Adipose tissue (tissue), 3 donors: ENCODE measurements around the gene CNTFR. TPM values are rescaled to one million over a fixed set of nuclear protein-coding genes. Genes with fewer than 3 reads are reported as not detected.

Source experiments
- H3K27ac ChIP-seq: one replicate; pipeline ENCODE4 v1.5.1; 2013; ENCODE audit warnings: low read depth, low read length
- WGBS, 3 donors: extraction: QIAGEN DNeasy Blood & Tissue Kit; methylation state at CpG; one replicate each; pipeline ENCODE4 v1.1.7; 2013; 5-methylcytosine and 5-hydroxymethylcytosine counted together
- polyA plus RNA-seq, 3 donors: library from polyadenylated mRNA; stranded (reverse); fragments of 200-250 nt; gene quantifications; one replicate each; pipeline ENCODE4 v1.2.3, GENCODE V29; 2013
- donor health status: healthy with polysubstance abuse.
- donor health status: Bipolar disorder and iron deficiency.
- donor health status: healthy.

CNTFR gene
- polyA plus RNA-seq, 3 donors: 18.9 to 174 (median 82.9) TPM

DNA sequence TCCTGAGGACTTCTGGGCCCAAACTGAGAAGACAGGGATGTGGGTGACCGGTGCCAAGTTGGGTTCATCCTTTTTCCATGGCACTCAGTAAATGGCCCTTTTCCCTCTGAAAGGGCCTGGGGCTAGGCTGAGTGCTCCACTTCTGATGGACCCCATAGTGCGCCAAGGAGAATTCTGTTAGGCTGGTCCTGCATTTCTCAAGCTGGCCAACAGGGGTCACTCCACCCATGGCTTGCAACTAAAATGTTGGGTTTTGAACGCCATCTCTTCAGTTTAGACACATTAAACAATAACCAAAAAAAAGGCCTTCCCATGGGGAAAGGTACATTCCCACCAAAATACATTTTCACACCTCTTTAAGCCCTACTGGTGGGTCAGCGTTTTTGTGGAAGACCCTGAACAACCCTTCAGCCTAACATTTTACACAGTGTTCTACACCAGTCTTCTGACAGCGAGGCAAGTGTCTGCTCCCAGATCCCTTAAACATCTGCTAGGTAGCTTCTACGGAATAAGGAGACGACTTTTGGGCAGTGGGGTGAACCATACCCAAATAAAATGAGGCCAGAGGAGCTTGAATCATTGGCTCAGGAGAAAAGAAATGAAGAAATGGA, 27.3 kb downstream of the CNTFR start:
- no peak overlapping the region for H3K27ac ChIP-seq
- WGBS, 3 donors: 84 to 90% (median 85%) methylated on average over 7 of the region's 7 CpGs

DNA sequence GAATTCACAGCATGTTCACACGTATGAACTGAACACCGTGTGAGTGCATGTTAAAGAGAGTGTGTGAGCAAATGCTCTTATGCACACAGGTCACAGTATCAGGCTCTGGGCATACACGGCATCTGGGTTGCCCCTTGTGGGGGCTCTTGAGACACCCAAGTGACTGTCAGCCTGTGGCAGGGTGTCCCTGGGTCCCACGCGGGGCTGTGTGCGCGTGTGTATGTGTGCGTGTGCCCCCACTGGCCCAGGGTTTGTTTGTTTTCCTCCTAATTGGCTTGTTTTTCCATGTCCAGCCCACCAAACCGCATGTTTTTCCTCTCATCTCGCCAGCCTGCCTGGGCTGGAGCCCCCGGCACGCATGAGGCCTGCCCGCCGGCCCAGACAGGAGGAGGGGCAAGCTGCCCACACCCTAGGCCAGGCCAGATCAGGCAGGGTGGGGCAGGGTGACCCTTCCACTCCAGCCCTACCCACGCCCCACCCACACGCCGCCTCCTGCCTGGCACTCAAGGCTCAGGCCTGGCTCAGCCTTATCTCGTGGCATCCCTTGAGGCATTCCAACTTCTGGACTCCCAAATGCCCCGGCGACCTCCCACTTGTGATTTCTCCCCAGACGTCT, 28.8 kb downstream of the CNTFR start:
- no peak overlapping the region for H3K27ac ChIP-seq
- WGBS, 3 donors: 62 to 77% (median 65%) methylated on average over 18 to 21 of the region's 21 CpGs

DNA sequence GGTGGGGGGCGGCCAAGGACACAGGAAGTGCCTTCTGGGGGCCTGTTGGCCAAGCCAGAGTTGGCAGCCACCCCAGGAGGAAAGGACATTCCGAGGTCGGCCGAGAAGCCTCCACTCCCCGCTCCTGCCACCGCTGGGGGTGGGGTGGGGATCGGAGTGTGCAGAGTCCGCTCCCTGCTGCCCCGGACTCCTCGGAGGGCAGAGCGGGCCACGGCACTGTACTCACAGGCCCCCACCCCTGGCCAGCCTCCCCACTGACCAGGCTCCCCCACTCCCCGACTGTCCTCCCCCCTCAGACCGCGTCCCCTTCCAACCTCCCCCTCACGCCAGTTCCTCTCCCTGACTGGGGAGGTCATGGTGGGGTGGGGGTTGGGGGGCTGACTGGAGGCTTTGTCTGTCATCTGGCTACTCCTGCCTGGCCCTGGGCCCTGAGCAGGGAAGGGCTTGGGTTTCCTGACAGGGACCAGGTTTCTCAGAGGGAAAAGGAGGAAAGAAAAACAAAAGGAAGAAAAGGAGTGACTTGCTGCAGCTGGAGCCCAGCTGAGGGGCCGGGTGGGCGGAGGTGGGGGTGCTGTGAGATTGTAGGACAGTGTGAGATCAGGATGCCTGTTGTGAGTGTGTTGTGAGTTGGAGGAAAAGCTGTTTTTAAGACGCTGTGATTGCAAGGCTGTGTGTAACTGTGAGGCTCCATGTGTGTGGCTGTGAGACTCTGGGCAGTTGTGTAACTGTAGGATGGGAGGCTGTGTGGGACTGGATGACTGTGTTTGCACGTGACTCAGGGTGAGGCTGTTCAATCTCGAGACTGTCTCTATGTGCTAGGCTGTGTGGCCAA, 29.7 kb downstream of the CNTFR start:
- H3K27ac ChIP-seq: no peak overlapping the region
- WGBS, 3 donors: 9 to 17% (median 15%) methylated on average over 19 to 21 of the region's 21 CpGs

DNA sequence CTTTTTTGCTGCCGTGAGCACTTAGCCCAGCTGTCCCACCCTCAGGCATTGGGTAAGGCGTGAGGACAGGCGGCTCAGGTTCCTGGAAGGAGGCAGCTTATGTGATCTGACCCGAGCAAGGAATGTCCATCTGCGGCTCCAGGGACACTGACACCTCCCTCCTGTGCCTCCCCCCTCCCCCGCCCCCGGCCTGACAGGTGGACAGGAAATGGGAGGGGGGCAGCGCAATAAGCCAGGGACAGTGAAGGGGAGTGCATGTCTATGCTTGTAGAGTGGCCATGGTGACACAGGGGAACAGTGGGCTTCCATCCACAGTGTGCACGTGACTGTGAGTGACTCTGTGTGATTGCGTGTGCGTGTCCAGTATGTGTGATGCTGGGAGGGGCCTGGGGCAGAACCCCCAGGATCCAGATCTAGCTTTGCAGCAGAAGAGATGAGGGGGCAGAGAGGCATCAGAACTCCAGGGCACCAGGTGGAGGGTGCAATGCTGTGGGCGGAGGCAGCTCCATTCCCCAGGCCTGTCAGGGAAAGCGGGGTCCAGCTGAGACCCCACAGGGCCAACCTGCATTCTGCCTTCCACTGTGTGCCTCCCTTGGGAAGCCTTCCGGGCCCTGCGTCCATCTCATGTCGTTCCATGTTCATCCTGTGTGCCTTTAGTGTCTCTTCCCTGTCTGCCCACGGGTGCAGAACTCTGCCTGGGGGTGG, 30.5 kb downstream of the CNTFR start:
- H3K27ac ChIP-seq: no peak overlapping the region
- 48 to 54% (median 48%) methylated on average over 15 to 17 of the region's 17 CpGs for WGBS, 3 donors

DNA sequence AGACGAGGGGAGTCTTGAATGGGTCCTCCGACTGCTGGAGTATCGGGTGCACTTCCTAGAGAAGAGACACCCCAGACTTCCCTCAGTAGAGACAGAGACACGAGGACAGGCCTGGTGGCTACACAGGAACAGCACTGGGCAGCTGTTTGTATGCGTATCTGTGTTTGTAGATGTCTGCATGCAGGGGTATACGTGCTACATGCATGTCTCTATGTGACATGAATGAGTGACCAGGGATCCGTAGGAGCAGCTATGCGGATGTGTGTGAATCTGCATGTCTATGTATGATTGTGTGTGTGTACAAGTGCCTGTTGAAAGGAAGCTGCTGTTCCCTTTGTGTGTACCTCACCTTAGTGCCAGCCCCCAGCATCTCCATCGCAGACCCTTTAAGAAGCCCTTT, 31.2 kb downstream of the CNTFR start:
- 84 to 88% (median 86%) methylated on average over 9 of the region's 9 CpGs for WGBS, 3 donors
- H3K27ac ChIP-seq: no peak overlapping the region

DNA sequence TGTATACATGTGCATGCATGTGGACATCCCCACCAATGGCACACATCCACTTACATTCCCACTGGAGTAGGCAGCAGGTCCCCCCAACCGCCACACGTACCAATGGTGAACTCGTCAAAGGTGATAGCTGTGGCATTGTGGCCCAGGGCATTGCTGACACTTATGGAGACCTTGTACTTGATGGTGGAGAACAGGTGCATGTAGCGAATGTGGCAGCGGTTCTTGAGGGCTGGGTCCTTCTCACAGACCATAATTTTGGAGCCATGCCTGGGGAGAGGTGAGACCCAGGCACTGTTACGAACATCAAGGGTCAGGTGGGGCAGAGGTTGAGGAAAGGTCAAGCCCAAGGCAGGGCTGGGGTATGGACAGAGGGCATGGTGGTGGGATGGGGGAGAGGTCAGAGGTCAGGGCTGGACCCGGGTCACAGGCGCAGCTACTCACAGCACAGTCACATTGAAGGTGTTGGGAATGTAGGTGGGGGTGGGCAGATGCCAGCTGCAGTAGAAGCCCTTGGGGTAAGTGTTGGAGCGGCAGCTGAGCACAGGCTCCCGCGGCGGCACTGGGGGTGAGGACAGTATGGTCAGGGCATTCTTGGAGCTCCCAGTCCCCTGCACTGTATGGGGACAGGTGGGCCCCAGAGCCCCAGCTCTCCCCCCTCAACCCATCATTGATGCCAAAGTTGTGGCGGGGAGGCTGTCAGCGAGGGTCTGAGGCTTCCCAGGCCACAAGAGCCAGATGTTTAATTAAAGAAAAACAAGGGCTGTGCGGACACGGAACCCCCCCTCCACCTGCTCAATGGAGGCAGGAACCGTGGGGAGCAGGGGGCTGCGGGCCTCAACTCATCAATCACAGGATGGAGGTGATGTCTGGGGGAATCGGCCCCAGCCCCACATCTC, 31.9 kb downstream of the CNTFR start:
- 74 to 78% (median 77%) methylated on average over 19 of the region's 19 CpGs for WGBS, 3 donors
- H3K27ac ChIP-seq: no peak overlapping the region

DNA sequence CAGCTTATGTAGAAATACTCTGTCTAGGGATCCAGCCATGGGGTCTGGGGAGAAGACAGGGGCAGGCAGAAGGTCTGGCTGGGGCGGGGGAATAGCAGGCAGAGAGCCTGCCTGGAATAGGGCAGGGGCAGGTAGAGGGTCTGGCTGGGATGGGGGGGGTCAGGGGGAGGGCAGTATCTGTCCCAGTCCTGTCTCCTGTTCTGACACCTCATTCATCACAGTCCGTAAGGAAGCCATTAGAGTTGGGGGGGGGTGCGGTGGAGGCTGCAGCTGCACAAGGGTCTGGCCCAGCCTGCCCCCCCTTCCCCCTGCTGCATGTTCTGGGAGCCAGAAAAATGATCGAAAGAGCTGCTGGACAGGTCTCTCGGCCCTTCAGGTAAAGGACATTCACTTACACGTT, 32.6 kb downstream of the CNTFR start:
- 55 to 83% (median 74%) methylated on average over 6 of the region's 6 CpGs for WGBS, 3 donors
- H3K27ac ChIP-seq: no peak overlapping the region

DNA sequence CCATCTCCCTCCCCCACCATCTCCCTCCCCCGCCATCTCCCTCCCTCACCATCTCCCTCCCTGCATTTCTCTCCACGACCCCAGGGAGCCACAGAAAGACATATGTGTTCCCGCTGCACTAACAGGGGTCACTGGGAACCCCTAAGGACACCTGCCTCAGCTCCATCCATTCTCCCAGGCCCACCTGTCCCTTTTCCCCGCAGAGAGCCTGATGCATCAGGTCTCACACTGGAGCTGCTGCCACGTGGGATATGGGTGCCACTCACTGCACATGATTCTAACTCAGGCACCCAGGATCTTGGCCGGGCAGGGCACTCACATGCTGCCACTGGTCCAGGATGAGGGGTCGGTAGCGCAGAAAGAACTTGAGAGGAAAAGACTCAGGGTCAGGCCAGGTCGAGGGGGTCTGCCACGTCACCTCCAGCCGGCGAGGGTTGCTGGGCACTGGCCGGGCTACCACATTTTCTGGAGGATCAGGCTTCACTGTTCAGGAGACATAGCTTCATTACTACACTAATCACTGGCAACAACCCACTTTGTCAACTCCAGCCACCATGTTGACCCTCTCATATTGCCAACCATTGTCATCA, 33.5 kb downstream of the CNTFR start:
- no peak overlapping the region for H3K27ac ChIP-seq
- WGBS, 3 donors: 84 to 89% (median 88%) methylated on average over 12 to 13 of the region's 13 CpGs

DNA sequence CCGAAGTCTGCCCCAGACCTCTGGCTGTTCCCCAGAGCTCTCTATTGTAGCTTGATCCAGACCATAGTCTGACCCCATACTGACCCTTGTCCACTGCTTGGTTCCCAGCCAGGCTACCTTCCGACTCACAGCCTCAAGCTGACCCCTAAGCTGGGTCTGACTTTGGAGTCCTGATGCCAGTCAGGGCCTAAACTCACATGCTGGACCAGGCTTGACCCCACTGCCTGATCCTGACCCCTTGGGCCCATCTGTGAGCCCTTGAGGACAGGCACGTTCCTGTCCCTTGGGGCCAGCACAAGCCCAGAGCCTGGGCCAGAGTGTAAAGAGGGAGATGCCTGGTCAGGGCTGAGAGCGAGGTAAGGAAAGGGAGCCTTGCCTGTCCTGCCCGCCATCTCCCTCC, 34.0 kb downstream of the CNTFR start:
- 71 to 81% (median 75%) methylated on average over 5 of the region's 5 CpGs for WGBS, 3 donors

DNA sequence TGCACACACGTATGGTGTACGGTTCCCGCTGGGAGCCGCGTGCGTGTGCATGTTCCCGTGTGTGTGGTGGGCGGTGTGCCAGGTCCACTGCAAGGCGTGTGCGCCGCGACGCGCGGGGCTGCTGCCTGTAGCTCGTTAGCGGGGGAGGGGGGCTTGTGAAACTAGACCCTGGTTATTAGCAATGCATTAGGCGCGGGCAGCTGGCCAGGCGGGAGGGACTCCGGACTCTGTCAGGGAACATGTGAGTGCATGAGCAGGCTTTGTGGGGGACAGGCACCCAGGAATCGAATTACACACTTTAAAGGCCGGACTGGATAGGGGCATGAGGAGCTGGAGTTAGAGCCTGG, 34.5 kb downstream of the CNTFR start:
- 35 to 72% (median 66%) methylated on average over 23 of the region's 23 CpGs for whole genome bisulfite sequencing, 3 donors
- no peak overlapping the region for H3K27ac ChIP-seq

More for the DNA sequence above, 34.0 kb downstream of the CNTFR start:
- H3K27ac ChIP-seq: no peak overlapping the region

DNA sequence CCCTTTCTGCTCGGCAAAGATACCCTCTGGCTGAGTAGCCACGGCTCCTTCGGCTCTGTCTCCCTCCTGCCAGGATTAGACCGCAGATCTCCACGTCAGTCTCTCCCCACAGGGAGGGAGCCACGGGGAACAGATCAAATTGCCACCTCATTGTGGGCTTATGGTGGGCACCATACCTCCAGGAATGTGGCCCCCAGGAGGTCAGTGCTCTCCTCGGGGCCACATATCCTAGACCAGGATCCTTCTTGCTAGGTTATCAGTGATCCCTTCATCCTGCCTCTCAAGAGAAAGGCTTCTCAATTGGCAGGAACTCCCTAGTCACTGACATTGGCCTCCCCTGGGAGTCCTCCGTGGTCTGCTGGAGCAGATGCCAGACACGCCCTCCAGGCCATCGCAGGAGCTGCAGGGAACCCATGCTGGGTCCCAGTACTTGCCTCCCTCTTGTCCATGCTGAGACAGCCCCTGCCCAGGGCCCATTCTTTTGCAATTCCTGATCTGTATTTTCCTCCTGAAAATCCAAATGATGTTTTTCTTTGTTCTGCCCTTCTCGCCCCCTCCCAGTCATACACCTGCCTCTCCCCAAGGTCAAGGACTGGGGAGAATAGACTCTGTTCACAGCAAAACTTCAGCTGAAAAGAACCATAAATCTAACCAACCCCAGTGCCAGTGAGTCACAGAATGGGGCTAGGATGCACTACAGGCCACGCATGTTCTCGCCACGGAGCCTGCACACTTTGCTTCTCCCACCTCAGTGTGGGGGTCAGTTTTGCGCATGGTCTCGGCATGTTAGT, 35.1 kb downstream of the CNTFR start:
- WGBS, 3 donors: 63 to 75% (median 74%) methylated on average over 16 of the region's 16 CpGs
- H3K27ac ChIP-seq: no peak overlapping the region

DNA sequence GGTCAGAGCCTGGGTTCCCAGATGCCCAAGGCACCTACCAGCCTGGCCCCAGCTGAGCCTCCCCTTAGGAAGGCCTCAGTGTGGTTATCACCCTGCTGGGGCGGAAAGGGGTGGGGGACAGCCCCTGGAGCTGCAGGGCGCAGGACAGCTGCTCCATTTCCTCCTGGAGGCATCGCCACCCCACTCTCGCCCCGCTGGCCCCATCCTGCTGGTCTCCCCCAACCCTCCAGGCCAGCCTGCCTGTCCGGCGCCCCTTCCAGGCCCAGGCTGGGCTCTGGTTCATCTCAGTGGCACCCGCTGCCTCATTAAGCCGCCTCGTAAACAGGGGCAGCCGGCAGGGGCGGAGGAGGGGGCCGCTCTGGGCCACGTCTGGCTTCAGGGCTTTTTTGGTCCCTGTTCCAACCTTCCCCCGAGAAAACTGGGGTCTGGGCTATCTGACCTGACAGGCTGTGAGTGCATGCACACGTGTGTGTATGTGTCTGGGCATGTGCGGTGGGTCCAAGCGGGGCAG, 36.0 kb downstream of the CNTFR start:
- 82 to 87% (median 86%) methylated on average over 18 of the region's 18 CpGs for WGBS, 3 donors
- no peak overlapping the region for H3K27ac ChIP-seq

DNA sequence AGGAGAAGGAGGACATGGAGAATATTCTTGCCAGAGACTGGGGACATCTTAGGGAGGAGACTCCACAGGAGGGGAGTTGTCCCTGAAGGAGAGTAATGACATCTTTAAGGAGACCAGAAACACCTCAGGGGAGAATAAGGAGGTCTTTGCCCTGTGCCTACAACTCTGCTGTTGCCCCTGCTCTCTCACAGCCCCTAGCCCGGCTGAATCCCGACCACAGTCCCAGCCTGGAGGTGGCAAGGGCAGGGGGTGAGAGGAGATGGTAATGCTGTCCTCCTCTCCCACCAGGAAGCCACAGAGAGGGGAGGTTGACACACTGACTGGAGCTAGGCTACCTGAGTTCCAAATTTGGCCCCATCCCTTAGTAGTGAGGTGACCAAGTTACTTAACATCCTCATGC, 36.5 kb downstream of the CNTFR start:
- WGBS, 3 donors: 89 to 100% (median 95%) methylated on average over 2 of the region's 2 CpGs
- no peak overlapping the region for H3K27ac ChIP-seq

DNA sequence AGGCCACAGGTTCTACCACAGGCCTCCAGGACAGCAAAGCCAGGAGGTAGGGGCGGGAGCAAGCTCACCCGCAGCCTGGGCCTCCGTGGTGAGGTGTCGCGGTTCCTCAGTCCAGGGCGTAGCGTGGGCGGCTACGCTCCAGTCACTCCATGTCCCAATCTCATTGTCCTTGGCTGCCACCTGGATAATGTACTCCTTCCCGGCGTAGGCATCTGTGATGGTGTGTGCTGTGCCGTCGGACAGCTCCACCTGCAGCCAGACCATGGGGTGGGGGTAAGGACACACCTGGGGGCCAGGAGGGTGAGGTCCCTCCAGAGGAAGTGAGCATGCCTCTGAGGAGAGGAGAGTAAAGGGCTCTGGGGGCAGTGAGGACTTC, 36.9 kb downstream of the CNTFR start:
- WGBS, 3 donors: 85 to 90% (median 90%) methylated on average over 13 of the region's 13 CpGs
- no peak overlapping the region for H3K27ac ChIP-seq

DNA sequence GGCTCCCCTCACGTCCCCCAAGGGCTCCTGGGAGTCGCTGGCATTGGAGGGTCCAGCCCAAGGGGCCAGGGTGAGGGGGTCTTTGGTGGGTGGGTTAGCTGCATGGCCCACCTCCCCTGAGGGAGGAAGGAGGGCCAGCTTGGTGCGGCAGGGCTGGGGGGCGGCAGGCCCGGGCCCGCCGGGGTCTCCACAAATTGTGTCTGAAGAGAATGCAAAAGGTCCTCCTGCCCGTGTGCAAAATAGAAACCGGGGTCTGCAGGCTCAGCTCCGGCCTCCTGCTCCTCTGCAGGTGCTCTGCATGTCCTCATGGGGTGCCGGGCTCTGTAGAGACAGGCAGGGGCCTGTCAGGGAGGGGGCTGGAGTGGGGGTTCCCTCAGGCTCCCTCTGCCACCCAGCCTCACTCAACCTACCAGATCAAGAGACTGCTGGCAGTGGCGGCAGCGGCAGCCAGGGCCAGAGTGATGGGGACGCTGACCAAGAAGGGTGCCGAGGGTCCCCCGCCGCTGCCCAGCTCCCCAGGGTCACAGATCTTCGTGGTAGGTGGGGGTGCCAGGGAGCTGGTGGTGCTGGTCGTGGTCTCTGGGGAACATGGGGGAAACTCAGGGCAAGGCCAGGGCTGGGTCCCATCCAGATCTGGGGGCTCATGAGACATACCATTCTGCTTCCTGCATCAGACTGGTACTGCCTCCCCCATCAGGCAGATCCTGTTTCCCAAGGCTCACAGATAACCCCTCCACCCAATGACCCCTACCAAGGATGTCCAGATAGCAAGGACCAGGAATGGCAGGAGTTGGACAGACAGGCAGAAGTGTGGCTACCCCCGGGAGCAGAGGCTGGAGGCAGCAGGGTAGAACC, 37.5 kb downstream of the CNTFR start:
- H3K27ac ChIP-seq: no peak overlapping the region
- 88 to 93% (median 89%) methylated on average over 20 of the region's 20 CpGs for WGBS, 3 donors

DNA sequence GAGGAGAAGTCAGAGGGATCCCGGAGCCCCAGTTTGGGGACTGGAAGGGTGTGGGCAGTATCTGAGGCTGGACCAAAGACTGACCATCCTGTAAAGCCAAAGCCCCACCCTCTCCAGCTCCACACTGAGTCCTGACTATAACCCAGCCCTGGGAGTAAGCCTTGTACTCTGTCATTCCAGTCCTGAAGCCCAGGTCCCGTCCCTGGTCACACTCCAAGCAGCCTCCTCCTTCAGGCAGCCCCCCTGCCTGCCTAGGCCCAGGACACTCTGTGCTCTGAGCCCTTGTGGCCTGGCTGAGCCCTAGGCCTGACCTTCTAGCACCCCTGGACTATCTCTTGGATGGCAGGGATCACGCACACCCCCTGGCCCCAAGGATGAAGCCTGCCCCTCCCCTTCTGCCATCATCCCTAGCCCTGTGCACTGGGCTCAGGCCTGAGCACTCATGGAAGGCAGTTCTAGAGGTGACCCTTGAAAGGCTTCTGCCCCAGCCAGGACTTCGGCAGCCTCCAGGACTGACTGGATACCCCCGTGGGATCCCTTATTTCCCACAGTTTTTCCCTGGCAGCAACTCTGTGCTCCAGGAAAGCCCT, 38.7 kb downstream of the CNTFR start:
- H3K27ac ChIP-seq: no peak overlapping the region
- WGBS, 3 donors: 64 to 77% (median 73%) methylated on average over 5 of the region's 5 CpGs
